ENCODE data around the gene TMX4.

- TF ChIP-seq EZH2 (IDR thresholded peaks at IDR 0.05; ENCODE audit: insufficient read depth, poor library complexity, severe bottlenecking) (no peak), EZH2phosphoT487 (IDR thresholded peaks at IDR 0.05; ENCODE audit: insufficient read depth, low read depth) (no peak)
These were observed 60.1 kb downstream of the TMX4 start for GRCh38 chr20:7959484-7959883.
